Mesenchymal stem cell (in vitro differentiated cells and primary cell): ENCODE results near the gene LGALS3.
A peak's percentile ranks its signal among the peaks of the same experiment; 100 is the strongest.

Experiments
- DNase-seq: peaks from one replicate; pipeline ENCODE4 v3.0.0-alpha.2; 2013
- H2AFZ ChIP-seq: one replicate; pipeline ENCODE4 v1.6.1; 2013; ENCODE audit warnings: low read depth, mild to moderate bottlenecking, control low read depth, inconsistent platforms, low read length, moderate library complexity
- H2AK5ac ChIP-seq: 2 replicates; pipeline ENCODE4 v1.6.1; 2013; ENCODE audit warnings: low read length, moderate library complexity, mild to moderate bottlenecking, inconsistent platforms; ENCODE audit not compliant: severe bottlenecking
- H2BK120ac ChIP-seq: one replicate; pipeline ENCODE4 v1.6.1; 2013; ENCODE audit warnings: low read depth, mild to moderate bottlenecking, inconsistent platforms, low read length, moderate library complexity
- H2BK12ac ChIP-seq, 2 experiments: one replicate each; pipeline ENCODE4 v1.6.1; 2013; ENCODE audit warnings: inconsistent platforms in 2 of 2, low read length in 2 of 2, mild to moderate bottlenecking in 2 of 2, moderate library complexity in 2 of 2, control low read depth in 1 of 2
- H2BK15ac ChIP-seq: one replicate; pipeline ENCODE4 v1.6.1; 2013; ENCODE audit warnings: mild to moderate bottlenecking, low read depth, inconsistent platforms; ENCODE audit not compliant: poor library complexity, severe bottlenecking
- H2BK5ac ChIP-seq: 2 replicates; pipeline ENCODE4 v1.6.1; 2013; ENCODE audit warnings: low read depth, mild to moderate bottlenecking, low read length, control low read depth, inconsistent platforms; ENCODE audit not compliant: poor library complexity, severe bottlenecking
- H3K14ac ChIP-seq, 2 experiments: one replicate each; pipeline ENCODE4 v1.6.1; 2013; ENCODE audit warnings: inconsistent platforms in 2 of 2, low read length in 2 of 2, control low read depth in 1 of 2, mild to moderate bottlenecking in 1 of 2, moderate library complexity in 1 of 2
- H3K18ac ChIP-seq, 2 experiments: one replicate each; pipeline ENCODE4 v1.6.1; 2013; ENCODE audit warnings: inconsistent platforms in 2 of 2, low read length in 2 of 2, control low read depth in 1 of 2, low read depth in 1 of 2, mild to moderate bottlenecking in 1 of 2
- H3K23ac ChIP-seq, 2 experiments: one replicate each; pipeline ENCODE4 v1.6.1; 2013; ENCODE audit warnings: inconsistent platforms in 2 of 2, low read length in 2 of 2, mild to moderate bottlenecking in 2 of 2, moderate library complexity in 2 of 2, control low read depth in 1 of 2
- H3K27ac ChIP-seq: 2 replicates; pipeline ENCODE4 v1.5.1; 2013; ENCODE audit warnings: mild to moderate bottlenecking, moderate library complexity, low read length, control low read depth, inconsistent platforms; ENCODE audit not compliant: poor library complexity, severe bottlenecking
- H3K27me3 ChIP-seq, 2 experiments: 2 replicates each; pipeline versions ENCODE4 v1.6.1 to v1.7.0; 2013; ENCODE audit warnings: low read length in 2 of 2, mild to moderate bottlenecking in 2 of 2, moderate library complexity in 2 of 2, control low read depth in 1 of 2, inconsistent platforms in 1 of 2; ENCODE audit not compliant: control insufficient read depth in 1 of 2, insufficient read depth in 1 of 2
- H3K36me3 ChIP-seq, 2 experiments: 2 replicates each; pipeline versions ENCODE4 v1.6.1 to v1.7.0; 2013; ENCODE audit warnings: low read length in 2 of 2, control low read depth in 1 of 2, inconsistent platforms in 1 of 2, low read depth in 1 of 2, mild to moderate bottlenecking in 1 of 2; ENCODE audit not compliant: insufficient read depth in 2 of 2, control insufficient read depth in 1 of 2
- H3K4ac ChIP-seq, 2 experiments: one replicate each; pipeline ENCODE4 v1.6.1; 2013; ENCODE audit warnings: inconsistent platforms in 2 of 2, low read length in 2 of 2, mild to moderate bottlenecking in 2 of 2, moderate library complexity in 2 of 2, control low read depth in 1 of 2, low read depth in 1 of 2
- H3K4me1 ChIP-seq: 2 replicates; pipeline ENCODE4 v1.6.1; 2013; ENCODE audit warnings: low read depth, low read length, control low read depth; ENCODE audit not compliant: control insufficient read depth, insufficient read depth
- H3K4me2 ChIP-seq: 2 replicates; pipeline ENCODE4 v1.6.1; 2013; ENCODE audit warnings: low read length, mild to moderate bottlenecking, inconsistent platforms; ENCODE audit not compliant: poor library complexity, severe bottlenecking
- H3K4me3 ChIP-seq, 2 experiments: 2 replicates each; pipeline versions ENCODE4 v1.5.1 to v1.7.0; 2013; ENCODE audit warnings: low read length in 2 of 2, mild to moderate bottlenecking in 2 of 2, control low read depth in 1 of 2, low read depth in 1 of 2; ENCODE audit not compliant: insufficient read depth in 1 of 2
- H3K79me1 ChIP-seq: replicated peaks from 2 replicates; pipeline ENCODE4 v1.6.1; 2013; ENCODE audit warnings: mild to moderate bottlenecking, control low read depth, low read length, inconsistent platforms; ENCODE audit not compliant: poor library complexity, severe bottlenecking
- H3K9ac ChIP-seq: 2 replicates; pipeline ENCODE4 v1.7.0; 2013; ENCODE audit warnings: mild to moderate bottlenecking, low read length, moderate library complexity
- H3K9me3 ChIP-seq: 2 replicates; pipeline ENCODE4 v1.7.0; 2013; ENCODE audit warnings: mild to moderate bottlenecking, low read length; ENCODE audit not compliant: control insufficient read depth
- H4K8ac ChIP-seq: one replicate; pipeline ENCODE4 v1.6.1; 2013; ENCODE audit warnings: inconsistent platforms, mild to moderate bottlenecking, low read length, moderate library complexity
- H4K91ac ChIP-seq: one replicate; pipeline ENCODE4 v1.6.1; 2013; ENCODE audit warnings: mild to moderate bottlenecking, low read length, inconsistent platforms
- WGBS: methylation state at CpG from one replicate; pipeline ENCODE4 v1.1.7; 2013; ENCODE audit warnings: mixed read lengths; 5-methylcytosine and 5-hydroxymethylcytosine counted together

LGALS3 gene

DNA sequence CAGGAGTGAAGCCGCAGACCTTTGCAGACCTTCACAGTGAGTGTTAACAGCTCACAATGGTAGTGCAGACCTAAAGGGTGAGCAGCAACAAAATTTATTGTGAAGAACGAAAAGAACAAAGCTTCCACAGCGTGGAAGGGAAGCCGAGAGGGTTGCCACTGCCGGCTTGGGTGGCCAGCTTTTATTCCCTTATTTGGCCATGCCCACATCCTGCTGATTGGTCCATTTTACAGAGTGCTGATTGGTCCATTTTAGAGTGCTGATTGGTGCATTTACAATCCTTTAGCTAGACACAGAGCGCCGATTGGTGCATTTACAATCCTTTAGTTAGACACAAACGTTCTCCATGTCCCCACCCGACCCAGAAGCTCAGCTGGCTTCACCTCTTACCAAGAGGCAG, 42.1 kb upstream of the LGALS3 start:
- Histone ChIP-seq H3K4ac (no peak overlapping the region), H3K14ac (no peak overlapping the region), H3K23ac (no peak overlapping the region), H3K27me3 (no peaks in the 10 kb centered on the region), H2BK5ac (no peak overlapping the region), H3K4me2 (no peak overlapping the region), H3K36me3 (no peaks in the 10 kb centered on the region), H2AK5ac (no peak overlapping the region), H2BK15ac (no peak overlapping the region), H2BK12ac (no peak overlapping the region), H3K4me1 (no peaks in the 10 kb centered on the region), H4K8ac (no peak overlapping the region), H3K79me1 (no peaks in the 10 kb centered on the region), H3K27ac (no peak overlapping the region), H3K9me3 (no peaks in the 10 kb centered on the region), H3K18ac (no peak overlapping the region), H3K9ac (no peak overlapping the region), H3K4me3 (no peak overlapping the region), H2BK120ac (no peak overlapping the region), H2AFZ (no peak overlapping the region), H4K91ac (no peak overlapping the region)
- no peak for DNase-seq
- 97% methylated on average over 7 of the region's 9 CpGs for WGBS

DNA sequence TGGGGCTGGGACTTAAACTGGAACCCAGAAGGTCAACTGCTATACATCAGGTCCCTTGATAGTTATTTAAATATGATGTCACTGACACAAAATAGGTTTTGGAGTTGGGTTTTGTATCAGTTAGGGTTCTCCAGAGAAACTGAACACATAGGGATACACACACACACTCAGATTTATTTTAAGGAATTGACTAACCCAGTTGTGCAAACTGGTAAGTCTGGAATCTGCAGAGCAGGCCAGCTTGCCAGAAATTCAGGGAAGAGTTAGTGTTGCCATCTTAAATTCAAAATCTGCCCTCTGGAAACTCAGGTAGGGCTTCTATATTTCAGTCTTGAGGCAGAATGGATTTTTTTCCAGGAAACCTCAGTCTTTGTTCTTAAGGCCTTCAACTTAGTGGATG, 40.7 kb upstream of the LGALS3 start:
- Histone ChIP-seq H2AFZ (no peak overlapping the region), H2BK120ac (no peak overlapping the region), H3K18ac (no peak overlapping the region), H3K23ac (no peak overlapping the region), H4K91ac (no peak overlapping the region), H3K9me3 (no peaks in the 10 kb centered on the region), H2AK5ac (no peak overlapping the region), H3K79me1 (no peaks in the 10 kb centered on the region), H3K4me2 (no peak overlapping the region), H3K36me3 (no peaks in the 10 kb centered on the region), H2BK12ac (no peak overlapping the region), H2BK5ac (no peak overlapping the region), H3K14ac (no peak overlapping the region), H3K4ac (no peak overlapping the region), H3K4me1 (no peaks in the 10 kb centered on the region), H3K9ac (peak overlapping the region; percentile 33), H4K8ac (no peak overlapping the region), H3K4me3 (no peak overlapping the region), H2BK15ac (no peak overlapping the region), H3K27me3 (no peaks in the 10 kb centered on the region), H3K27ac (no peak overlapping the region)
- no peak for DNase-seq

DNA sequence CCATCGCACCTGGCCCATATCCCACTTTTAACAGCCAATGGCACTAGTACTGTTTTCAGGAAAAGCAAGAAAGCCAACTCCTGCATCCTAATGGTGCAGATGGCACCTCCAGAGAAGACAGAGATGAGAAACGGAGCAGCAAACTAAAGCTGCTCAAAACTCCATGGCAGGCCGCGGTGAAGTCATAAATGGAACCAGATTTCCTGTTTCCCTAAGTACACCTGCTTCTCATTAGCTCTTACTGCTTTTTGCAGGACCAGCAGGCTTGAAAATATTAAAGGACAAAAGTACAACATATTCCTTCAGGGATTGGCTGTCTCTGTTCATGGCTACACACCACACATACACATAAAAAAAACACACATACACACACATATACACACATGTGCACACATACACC, 36.7 kb upstream of the LGALS3 start:
- Histone ChIP-seq H4K91ac (no peak overlapping the region), H3K9me3 (no peaks in the 10 kb centered on the region), H3K27me3 (no peaks in the 10 kb centered on the region), H3K4me3 (peak overlapping the region in 1 of 2 experiments; percentile 37), H2BK15ac (no peak overlapping the region), H2AK5ac (no peak overlapping the region), H3K27ac (no peak overlapping the region), H3K4ac (no peak overlapping the region), H2BK120ac (no peak overlapping the region), H2AFZ (no peak overlapping the region), H2BK12ac (no peak overlapping the region), H3K23ac (no peak overlapping the region), H3K18ac (no peak overlapping the region), H3K36me3 (no peaks in the 10 kb centered on the region), H3K14ac (no peak overlapping the region), H3K4me1 (no peaks in the 10 kb centered on the region), H3K9ac (peak overlapping the region; percentile 48), H2BK5ac (no peak overlapping the region), H3K79me1 (no peaks in the 10 kb centered on the region), H3K4me2 (no peak overlapping the region), H4K8ac (no peak overlapping the region)
- 89% methylated on average over 4 of the region's 4 CpGs for WGBS
- no peak for DNase-seq

DNA sequence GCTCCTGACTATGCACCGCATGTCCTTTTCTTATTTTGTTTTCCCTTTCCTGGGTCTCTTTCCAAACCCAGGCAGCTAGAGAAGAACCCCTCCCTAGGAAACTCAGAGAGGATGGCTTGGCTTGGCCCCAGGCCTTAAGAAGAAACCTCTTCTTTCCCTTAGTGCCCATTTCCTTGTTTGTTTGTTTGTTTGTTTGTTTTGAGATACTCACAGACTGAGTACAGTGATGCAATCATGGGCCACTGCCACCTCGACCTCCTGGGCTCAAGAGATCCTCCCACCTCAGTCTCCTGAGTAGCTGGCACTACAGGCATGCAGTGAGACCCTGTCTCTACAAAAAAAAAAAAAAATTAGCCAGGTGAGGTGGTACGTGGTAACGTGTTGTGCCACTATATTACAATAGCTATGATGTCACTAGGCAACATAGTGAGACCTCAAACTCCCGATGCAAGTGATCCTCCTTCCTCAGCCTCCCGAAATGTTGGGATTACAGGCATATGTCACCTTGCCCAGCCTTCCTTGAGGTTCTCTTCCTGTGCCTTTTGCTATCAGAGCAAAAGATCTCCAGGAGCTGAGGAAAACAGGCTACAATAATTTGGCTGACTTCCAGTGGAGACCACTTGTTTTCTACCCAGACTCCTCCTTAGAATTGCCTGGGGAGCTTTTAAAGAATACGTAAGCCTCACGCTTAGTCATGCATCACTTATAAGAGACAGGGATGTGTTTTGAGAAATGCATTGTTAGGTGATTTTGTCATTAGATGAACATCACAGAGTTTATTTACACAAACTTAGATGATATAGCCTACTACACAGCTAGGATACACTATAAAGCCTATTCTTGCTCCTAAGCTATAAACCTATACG, 34.5 kb upstream of the LGALS3 start:
- H3K23ac ChIP-seq, result no peak overlapping the region
- peak overlapping the region; percentile 74 for H4K91ac ChIP-seq
- H3K14ac ChIP-seq, result no peak overlapping the region
- H3K4me3 ChIP-seq, result peak overlapping the region in 1 of 2 experiments; percentile 19
- H2BK5ac ChIP-seq, result no peak overlapping the region
- H2AK5ac ChIP-seq, result peak overlapping the region; percentile 73
- H3K4ac ChIP-seq, result no peak overlapping the region
- peak overlapping the region; percentile 31 for H4K8ac ChIP-seq
- H3K4me2 ChIP-seq, result no peak overlapping the region
- H2BK120ac ChIP-seq, result no peak overlapping the region
- H3K27ac ChIP-seq, result no peak overlapping the region
- no peaks in the 10 kb centered on the region for H3K79me1 ChIP-seq
- no peaks in the 10 kb centered on the region for H3K27me3 ChIP-seq
- H3K36me3 ChIP-seq, result no peaks in the 10 kb centered on the region
- H2AFZ ChIP-seq, result no peak overlapping the region
- no peak overlapping the region for H3K18ac ChIP-seq
- WGBS, result 67% methylated on average over 5 of the region's 9 CpGs
- peak overlapping the region in 1 of 2 experiments; percentile 56 for H2BK12ac ChIP-seq
- no peaks in the 10 kb centered on the region for H3K4me1 ChIP-seq
- peak overlapping the region; percentile 5 for H2BK15ac ChIP-seq
- H3K9ac ChIP-seq, result no peak overlapping the region
- peak; percentile 79 for DNase-seq
- no peaks in the 10 kb centered on the region for H3K9me3 ChIP-seq
